Stomach smooth muscle (tissue), 2 donors: Measurements from ENCODE around the gene PTPRG.

Experiments
- H3K27ac ChIP-seq: one replicate; pipeline ENCODE4 v1.7.0; 2013; ENCODE audit warnings: mild to moderate bottlenecking, low read length, inconsistent platforms
- H3K27me3 ChIP-seq, 2 donors: one replicate each; pipeline ENCODE4 v1.7.0; 2013; ENCODE audit warnings: low read length in 2 of 2; ENCODE audit not compliant: insufficient read depth in 2 of 2, control insufficient read depth in 1 of 2
- H3K36me3 ChIP-seq, 2 donors: one replicate each; pipeline ENCODE4 v1.7.0; 2013; ENCODE audit warnings: low read length in 2 of 2; ENCODE audit not compliant: control insufficient read depth in 2 of 2, insufficient read depth in 2 of 2
- H3K4me1 ChIP-seq: one replicate; pipeline ENCODE4 v1.7.0; 2013; ENCODE audit warnings: low read length; ENCODE audit not compliant: control insufficient read depth, insufficient read depth
- H3K4me3 ChIP-seq, 2 donors: one replicate each; pipeline ENCODE4 v1.7.0; 2013; ENCODE audit warnings: low read length in 2 of 2
- H3K9ac ChIP-seq, 2 donors: one replicate each; pipeline ENCODE4 v1.7.0; 2013; ENCODE audit warnings: low read length in 2 of 2, mild to moderate bottlenecking in 1 of 2
- H3K9me3 ChIP-seq, 2 donors: one replicate each; pipeline ENCODE4 v1.7.0; 2013; ENCODE audit warnings: low read length in 2 of 2; ENCODE audit not compliant: control insufficient read depth in 2 of 2
- donor health status: healthy.
- donor health status: Pancreatic carcinoma.

The PTPRG gene

GRCh38 chr3:61765157-61765876 lies 203.9 kb downstream of the PTPRG start:
- Histone ChIP-seq H3K4me3 (no peak overlapping the region), H3K4me1 (no peaks in the 10 kb centered on the region), H3K9me3 (no peaks in the 10 kb centered on the region), H3K9ac (no peak overlapping the region), H3K27me3 (no peaks in the 10 kb centered on the region), H3K36me3 (no peaks in the 10 kb centered on the region), H3K27ac (no peak overlapping the region)

- Histone ChIP-seq H3K9me3 (no peaks in the 10 kb centered on the region), H3K27me3 (no peaks in the 10 kb centered on the region), H3K36me3 (no peaks in the 10 kb centered on the region), H3K27ac (no peak overlapping the region), H3K9ac (no peak overlapping the region), H3K4me1 (no peaks in the 10 kb centered on the region), H3K4me3 (no peak overlapping the region)
Observed at GRCh38 chr3:61768284-61769037, 207.1 kb downstream of the PTPRG start.

- peaks cover under 1% of the 10 kb centered on the region for H3K4me1 ChIP-seq
- no peak overlapping the region for H3K27ac ChIP-seq
- H3K27me3 ChIP-seq: no peaks in the 10 kb centered on the region
- H3K9ac ChIP-seq: no peak overlapping the region
- no peaks in the 10 kb centered on the region for H3K9me3 ChIP-seq
- no peak overlapping the region for H3K4me3 ChIP-seq
- H3K36me3 ChIP-seq: no peaks in the 10 kb centered on the region
Observed at GRCh38 chr3:61769266-61769990, 208.1 kb downstream of the PTPRG start.

GRCh38 chr3:61771976-61772375 lies 210.6 kb downstream of the PTPRG start:
- Histone ChIP-seq H3K4me1 (peaks cover 5% of the 10 kb centered on the region), H3K27ac (no peak overlapping the region), H3K9me3 (no peaks in the 10 kb centered on the region), H3K27me3 (no peaks in the 10 kb centered on the region), H3K4me3 (no peak overlapping the region), H3K9ac (no peak overlapping the region), H3K36me3 (no peaks in the 10 kb centered on the region)

- Histone ChIP-seq H3K9me3 (no peaks in the 10 kb centered on the region), H3K4me3 (no peak overlapping the region), H3K4me1 (peaks cover 5% of the 10 kb centered on the region), H3K36me3 (no peaks in the 10 kb centered on the region), H3K9ac (no peak overlapping the region), H3K27ac (no peak overlapping the region), H3K27me3 (no peaks in the 10 kb centered on the region)
Observed at GRCh38 chr3:61772456-61772855, 211.1 kb downstream of the PTPRG start.

- Histone ChIP-seq H3K4me1 (peaks cover 5% of the 10 kb centered on the region), H3K27me3 (no peaks in the 10 kb centered on the region), H3K9ac (no peak overlapping the region), H3K9me3 (no peaks in the 10 kb centered on the region), H3K36me3 (no peaks in the 10 kb centered on the region), H3K27ac (no peak overlapping the region), H3K4me3 (no peak overlapping the region)
Observed at GRCh38 chr3:61774279-61774890, 213.0 kb downstream of the PTPRG start.

- Histone ChIP-seq H3K4me1 (peaks cover 5% of the 10 kb centered on the region), H3K27ac (no peak overlapping the region), H3K27me3 (no peaks in the 10 kb centered on the region), H3K9me3 (no peaks in the 10 kb centered on the region), H3K4me3 (no peak overlapping the region), H3K36me3 (no peaks in the 10 kb centered on the region), H3K9ac (no peak overlapping the region)
Observed at GRCh38 chr3:61776390-61776789, 215.0 kb downstream of the PTPRG start.

GRCh38 chr3:61777483-61777882 lies 216.1 kb downstream of the PTPRG start:
- Histone ChIP-seq H3K27ac (no peak overlapping the region), H3K9me3 (no peaks in the 10 kb centered on the region), H3K27me3 (no peaks in the 10 kb centered on the region), H3K4me3 (no peak overlapping the region), H3K36me3 (no peaks in the 10 kb centered on the region), H3K4me1 (peaks cover 5% of the 10 kb centered on the region), H3K9ac (no peak overlapping the region)

GRCh38 chr3:61778095-61778494 lies 216.7 kb downstream of the PTPRG start:
- no peak overlapping the region for H3K9ac ChIP-seq
- no peaks in the 10 kb centered on the region for H3K27me3 ChIP-seq
- H3K4me3 ChIP-seq: no peak overlapping the region
- H3K4me1 ChIP-seq: peaks cover 5% of the 10 kb centered on the region
- no peaks in the 10 kb centered on the region for H3K36me3 ChIP-seq
- no peaks in the 10 kb centered on the region for H3K9me3 ChIP-seq
- no peak overlapping the region for H3K27ac ChIP-seq

- no peak overlapping the region for H3K9ac ChIP-seq
- H3K36me3 ChIP-seq: no peaks in the 10 kb centered on the region
- no peaks in the 10 kb centered on the region for H3K9me3 ChIP-seq
- no peaks in the 10 kb centered on the region for H3K27me3 ChIP-seq
- H3K27ac ChIP-seq: no peak overlapping the region
- H3K4me1 ChIP-seq: no peaks in the 10 kb centered on the region
- H3K4me3 ChIP-seq: no peak overlapping the region
Observed at GRCh38 chr3:61780016-61780415, 218.6 kb downstream of the PTPRG start.
